ENCODE measurements around the gene DOHH.

The DOHH gene

GRCh38 chr19:3474010-3474409, 26.5 kb downstream of the DOHH start:
- Histone ChIP-seq H3K4me1 (ENCODE audit: control insufficient read depth, insufficient read depth, low read length) (no peaks in the 10 kb centered on the region), H3K27me3 (ENCODE audit: control insufficient read depth, insufficient read depth, low read length) (peaks cover 47% of the 10 kb centered on the region), H3K9ac (ENCODE audit: low read length) (no peak overlapping the region), H3K27ac (ENCODE audit: low read depth, low read length) (no peak overlapping the region), H3K9me3 (ENCODE audit: control insufficient read depth, insufficient read depth, low read depth, low read length) (no peaks in the 10 kb centered on the region), H3K36me3 (ENCODE audit: control insufficient read depth, insufficient read depth, low read length) (no peaks in the 10 kb centered on the region), H3K4me3 (ENCODE audit: low read depth, low read length) (no peak overlapping the region)

- peaks cover 36% of the 10 kb centered on the region for H3K27me3 ChIP-seq (ENCODE audit: control insufficient read depth, insufficient read depth, low read length)
- H3K4me3 ChIP-seq (ENCODE audit: low read depth, low read length) = no peak overlapping the region
- no peaks in the 10 kb centered on the region for H3K36me3 ChIP-seq (ENCODE audit: control insufficient read depth, insufficient read depth, low read length)
- H3K27ac ChIP-seq (ENCODE audit: low read depth, low read length) = no peak overlapping the region
- H3K9ac ChIP-seq (ENCODE audit: low read length) = no peak overlapping the region
- peaks cover 9% of the 10 kb centered on the region for H3K9me3 ChIP-seq (ENCODE audit: control insufficient read depth, insufficient read depth, low read depth, low read length)
- no peaks in the 10 kb centered on the region for H3K4me1 ChIP-seq (ENCODE audit: control insufficient read depth, insufficient read depth, low read length)
Observed at GRCh38 chr19:3471954-3472655, 28.4 kb downstream of the DOHH start.

GRCh38 chr19:3470500-3471128, 29.9 kb downstream of the DOHH start:
- Histone ChIP-seq H3K4me1 (ENCODE audit: control insufficient read depth, insufficient read depth, low read length) (no peaks in the 10 kb centered on the region), H3K27ac (ENCODE audit: low read depth, low read length) (no peak overlapping the region), H3K9ac (ENCODE audit: low read length) (no peak overlapping the region), H3K36me3 (ENCODE audit: control insufficient read depth, insufficient read depth, low read length) (no peaks in the 10 kb centered on the region), H3K9me3 (ENCODE audit: control insufficient read depth, insufficient read depth, low read depth, low read length) (peaks cover 9% of the 10 kb centered on the region), H3K4me3 (ENCODE audit: low read depth, low read length) (no peak overlapping the region), H3K27me3 (ENCODE audit: control insufficient read depth, insufficient read depth, low read length) (peaks cover 40% of the 10 kb centered on the region)

GRCh38 chr19:3469638-3470499, 30.6 kb downstream of the DOHH start:
- Histone ChIP-seq H3K36me3 (ENCODE audit: control insufficient read depth, insufficient read depth, low read length) (no peaks in the 10 kb centered on the region), H3K27ac (ENCODE audit: low read depth, low read length) (no peak overlapping the region), H3K9me3 (ENCODE audit: control insufficient read depth, insufficient read depth, low read depth, low read length) (peaks cover 9% of the 10 kb centered on the region), H3K4me3 (ENCODE audit: low read depth, low read length) (no peak overlapping the region), H3K4me1 (ENCODE audit: control insufficient read depth, insufficient read depth, low read length) (no peaks in the 10 kb centered on the region), H3K9ac (ENCODE audit: low read length) (no peak overlapping the region), H3K27me3 (ENCODE audit: control insufficient read depth, insufficient read depth, low read length) (peaks cover 43% of the 10 kb centered on the region)

GRCh38 chr19:3468211-3468610, 32.3 kb downstream of the DOHH start:
- Histone ChIP-seq H3K27me3 (ENCODE audit: control insufficient read depth, insufficient read depth, low read length) (peaks cover 56% of the 10 kb centered on the region), H3K4me3 (ENCODE audit: low read depth, low read length) (no peak overlapping the region), H3K27ac (ENCODE audit: low read depth, low read length) (no peak overlapping the region), H3K4me1 (ENCODE audit: control insufficient read depth, insufficient read depth, low read length) (no peaks in the 10 kb centered on the region), H3K9ac (ENCODE audit: low read length) (no peak overlapping the region), H3K9me3 (ENCODE audit: control insufficient read depth, insufficient read depth, low read depth, low read length) (peaks cover 9% of the 10 kb centered on the region), H3K36me3 (ENCODE audit: control insufficient read depth, insufficient read depth, low read length) (no peaks in the 10 kb centered on the region)

GRCh38 chr19:3467437-3468198, 32.9 kb downstream of the DOHH start:
- H3K9ac ChIP-seq (ENCODE audit: low read length) = no peak overlapping the region
- H3K4me1 ChIP-seq (ENCODE audit: control insufficient read depth, insufficient read depth, low read length) = no peaks in the 10 kb centered on the region
- H3K36me3 ChIP-seq (ENCODE audit: control insufficient read depth, insufficient read depth, low read length) = no peaks in the 10 kb centered on the region
- H3K27me3 ChIP-seq (ENCODE audit: control insufficient read depth, insufficient read depth, low read length) = peaks cover 62% of the 10 kb centered on the region
- no peak overlapping the region for H3K4me3 ChIP-seq (ENCODE audit: low read depth, low read length)
- H3K27ac ChIP-seq (ENCODE audit: low read depth, low read length) = no peak overlapping the region
- H3K9me3 ChIP-seq (ENCODE audit: control insufficient read depth, insufficient read depth, low read depth, low read length) = peaks cover 9% of the 10 kb centered on the region

- Histone ChIP-seq H3K4me1 (ENCODE audit: control insufficient read depth, insufficient read depth, low read length) (no peaks in the 10 kb centered on the region), H3K4me3 (ENCODE audit: low read depth, low read length) (no peak overlapping the region), H3K27ac (ENCODE audit: low read depth, low read length) (no peak overlapping the region), H3K9me3 (ENCODE audit: control insufficient read depth, insufficient read depth, low read depth, low read length) (peaks cover 9% of the 10 kb centered on the region), H3K9ac (ENCODE audit: low read length) (no peak overlapping the region), H3K36me3 (ENCODE audit: control insufficient read depth, insufficient read depth, low read length) (no peaks in the 10 kb centered on the region), H3K27me3 (ENCODE audit: control insufficient read depth, insufficient read depth, low read length) (peaks cover 69% of the 10 kb centered on the region)
Observed at GRCh38 chr19:3466635-3467034, 33.8 kb downstream of the DOHH start.

GRCh38 chr19:3465552-3465951, 34.9 kb downstream of the DOHH start:
- H3K27me3 ChIP-seq (ENCODE audit: control insufficient read depth, insufficient read depth, low read length) = peaks cover 68% of the 10 kb centered on the region
- H3K9ac ChIP-seq (ENCODE audit: low read length) = no peak overlapping the region
- no peak overlapping the region for H3K27ac ChIP-seq (ENCODE audit: low read depth, low read length)
- H3K36me3 ChIP-seq (ENCODE audit: control insufficient read depth, insufficient read depth, low read length) = no peaks in the 10 kb centered on the region
- H3K4me1 ChIP-seq (ENCODE audit: control insufficient read depth, insufficient read depth, low read length) = no peaks in the 10 kb centered on the region
- H3K9me3 ChIP-seq (ENCODE audit: control insufficient read depth, insufficient read depth, low read depth, low read length) = peaks cover 9% of the 10 kb centered on the region
- no peak overlapping the region for H3K4me3 ChIP-seq (ENCODE audit: low read depth, low read length)

GRCh38 chr19:3464587-3465235, 35.8 kb downstream of the DOHH start:
- H3K27me3 ChIP-seq (ENCODE audit: control insufficient read depth, insufficient read depth, low read length) = peaks cover 67% of the 10 kb centered on the region
- no peak overlapping the region for H3K27ac ChIP-seq (ENCODE audit: low read depth, low read length)
- H3K4me3 ChIP-seq (ENCODE audit: low read depth, low read length) = peak overlapping the region; percentile 46
- peaks cover 4% of the 10 kb centered on the region for H3K4me1 ChIP-seq (ENCODE audit: control insufficient read depth, insufficient read depth, low read length)
- no peak overlapping the region for H3K9ac ChIP-seq (ENCODE audit: low read length)
- no peaks in the 10 kb centered on the region for H3K36me3 ChIP-seq (ENCODE audit: control insufficient read depth, insufficient read depth, low read length)
- peaks cover 9% of the 10 kb centered on the region for H3K9me3 ChIP-seq (ENCODE audit: control insufficient read depth, insufficient read depth, low read depth, low read length)
